Islet precursor cell (in vitro differentiated cells): ENCODE measurements around the gene PTGES3.

Source experiments
- DNase-seq: peaks from one replicate; pipeline ENCODE4 v3.0.0-alpha.2; 2018

The PTGES3 gene

DNA sequence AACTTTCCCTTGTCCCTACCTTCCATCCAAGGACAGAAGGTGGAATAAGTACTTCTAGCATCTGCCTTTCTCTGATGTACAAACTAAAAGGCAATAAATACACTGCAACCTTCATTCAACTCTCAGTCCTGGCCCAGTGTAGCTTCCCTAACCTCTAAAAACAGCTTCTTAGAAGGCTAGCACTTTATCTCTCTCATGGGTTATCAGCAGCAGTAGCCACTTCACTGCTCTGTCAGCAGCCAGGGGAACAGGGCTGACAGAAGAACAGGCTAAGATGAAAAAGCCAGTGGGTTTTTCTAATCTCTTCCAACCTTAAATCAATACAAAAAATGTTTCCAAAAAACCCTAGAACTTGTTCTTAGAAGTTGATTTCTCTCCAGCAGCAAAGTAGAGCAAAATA is 71.2 kb downstream of the PTGES3 start:
- no peak for DNase-seq

DNA sequence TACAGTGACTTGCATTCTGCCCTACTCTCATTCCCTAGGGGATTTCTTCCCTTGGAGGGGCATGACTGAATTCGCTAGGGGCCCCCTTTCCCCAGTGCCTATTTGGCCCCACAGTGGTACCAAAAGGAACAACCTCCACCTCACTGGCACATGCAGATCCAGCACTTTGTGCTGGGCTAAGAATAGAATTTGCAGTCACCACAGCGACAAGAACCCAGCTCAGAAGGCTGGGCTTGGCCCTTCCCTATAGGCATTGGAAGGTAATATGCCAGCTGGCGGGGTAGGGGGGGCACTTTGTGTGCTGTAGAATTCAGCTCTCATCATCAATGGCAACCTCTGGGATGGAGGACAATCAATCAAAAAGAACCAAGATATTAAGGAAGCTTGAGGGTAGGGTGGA is 71.8 kb downstream of the PTGES3 start:
- DNase-seq, result no peak

- DNase-seq, result no peak
Observed at GRCh38 chr12:56614627-56615026, 73.5 kb downstream of the PTGES3 start.
